ENCODE results near the gene MGAT2. TPM values are rescaled to one million over a fixed set of nuclear protein-coding genes. Genes with fewer than 3 reads are reported as not detected.
A peak's percentile ranks its signal among the peaks of the same experiment; 100 is the strongest.

MGAT2 gene
- polyA plus RNA-seq, 3 donors: 8.9 to 38.0 (median 36.3) TPM

DNA sequence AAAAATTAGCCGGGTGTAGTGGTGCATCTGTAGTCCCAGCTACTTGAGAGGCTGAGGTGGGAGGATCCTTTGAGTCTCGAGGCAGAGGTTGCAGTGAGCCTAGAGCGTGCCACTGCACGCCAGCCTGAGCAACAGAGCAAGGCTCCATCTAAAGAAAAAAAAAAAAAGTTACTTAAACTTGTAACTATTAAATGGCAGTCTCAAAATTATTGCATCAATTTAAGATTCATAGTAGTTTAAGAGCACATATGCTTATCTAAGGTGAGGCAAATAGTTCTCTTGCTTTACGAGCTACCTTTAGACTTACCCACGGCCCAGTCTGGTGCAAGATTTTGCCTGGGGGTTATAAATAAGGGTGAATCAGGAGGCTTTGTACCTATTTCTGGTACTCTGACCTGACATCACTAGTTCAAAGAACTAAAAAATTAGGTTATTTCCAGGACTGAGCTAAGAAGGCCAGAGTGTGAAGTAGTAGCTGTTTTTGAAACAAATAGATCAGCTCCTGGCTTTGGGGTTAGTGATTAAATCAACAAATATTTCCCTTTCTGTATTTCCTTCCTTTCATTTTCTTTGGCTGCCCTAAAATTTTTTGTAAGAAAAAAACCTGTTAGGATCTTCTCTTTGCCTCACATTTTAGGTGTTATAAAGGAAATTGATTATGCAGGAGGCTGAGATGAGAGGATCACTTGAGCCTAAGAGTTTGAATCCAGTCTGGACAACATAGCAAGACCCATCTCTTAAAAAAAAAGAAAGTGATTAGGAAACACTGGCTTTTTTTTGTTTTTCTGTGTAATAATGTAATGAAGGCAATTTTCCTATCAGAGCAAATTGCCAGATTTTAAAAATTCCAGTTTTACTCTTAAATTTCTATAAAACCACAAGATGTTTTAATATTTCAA lies 3.6 kb downstream of the MGAT2 start:
- intact Hi-C loops (cut with micrococcal nuclease): loop anchor here (5.0 kb wide), 2 partner anchors 37 to 143 kb away; partner anchors contain the start of genes RPS29 (in 2 of the 2) and KLHDC2 (in 1 of the 2)
- H3K9ac ChIP-seq (ENCODE audit: insufficient read depth, low read length, poor library complexity, severe bottlenecking): no peak overlapping the region
- Mint-ChIP-seq H3K4me3 (no peak overlapping the region), H3K27me3 (ENCODE audit: low read depth in 3 of 3) (peaks cover 0 to 2% (median 0%) of the 10 kb centered on the region in 3 donors), H3K27ac (peak overlapping the region in 2 of 7 donors; percentile 41 to 57), H3K36me3 (peaks cover 12 to 25% of the 10 kb centered on the region in 2 donors), H3K4me1 (peaks cover 40% of the 10 kb centered on the region), H3K9me3 (peaks cover 0 to 2% (median 0%) of the 10 kb centered on the region in 7 donors)
- H2AFZ ChIP-seq (ENCODE audit: insufficient read depth, low read depth, low read length, poor library complexity, severe bottlenecking): no peak overlapping the region
- peaks cover 70% of the 10 kb centered on the region for H3K79me2 ChIP-seq (ENCODE audit: insufficient read depth, low read length)
- H4K20me1 ChIP-seq (ENCODE audit: insufficient read depth, low read length): peaks cover 46% of the 10 kb centered on the region
- peaks cover 29 to 44% of the 10 kb centered on the region in 2 donors for H3K4me1 ChIP-seq (ENCODE audit: control insufficient read depth in 1 of 2, insufficient read depth in 2 of 2, low read length in 2 of 2)
- no peaks in the 10 kb centered on the region for H3K27me3 ChIP-seq (ENCODE audit: control insufficient read depth in 2 of 2, insufficient read depth in 2 of 2, low read length in 2 of 2)
- H3K4me2 ChIP-seq (replicated peaks; ENCODE audit: extremely low read depth, low read length, poor library complexity, severe bottlenecking): peak overlapping the region; percentile 18
- no peaks in the 10 kb centered on the region for H3K36me3 ChIP-seq (replicated peaks in 1 of 2; ENCODE audit: control insufficient read depth in 1 of 2, insufficient read depth in 2 of 2, low read length in 2 of 2)
- H3K9me3 ChIP-seq (replicated peaks in 1 of 2; ENCODE audit: control insufficient read depth in 1 of 2, insufficient read depth in 1 of 2, low read length in 2 of 2): no peaks in the 10 kb centered on the region
- no CpG with 5 or more reads among the region's 6 CpGs for WGBS (ENCODE audit: insufficient coverage)
- TF ChIP-seq CTCF (IDR thresholded peaks at IDR 0.05): no peak
- H3K4me3 ChIP-seq (replicated peaks in 1 of 3; ENCODE audit: low read depth in 2 of 3, low read length in 3 of 3): no peak overlapping the region
- DNase-seq: no peak
- H3K27ac ChIP-seq (ENCODE audit: low read depth in 1 of 2, low read length in 2 of 2): peak overlapping the region in 1 of 2 donors; percentile 55

DNA sequence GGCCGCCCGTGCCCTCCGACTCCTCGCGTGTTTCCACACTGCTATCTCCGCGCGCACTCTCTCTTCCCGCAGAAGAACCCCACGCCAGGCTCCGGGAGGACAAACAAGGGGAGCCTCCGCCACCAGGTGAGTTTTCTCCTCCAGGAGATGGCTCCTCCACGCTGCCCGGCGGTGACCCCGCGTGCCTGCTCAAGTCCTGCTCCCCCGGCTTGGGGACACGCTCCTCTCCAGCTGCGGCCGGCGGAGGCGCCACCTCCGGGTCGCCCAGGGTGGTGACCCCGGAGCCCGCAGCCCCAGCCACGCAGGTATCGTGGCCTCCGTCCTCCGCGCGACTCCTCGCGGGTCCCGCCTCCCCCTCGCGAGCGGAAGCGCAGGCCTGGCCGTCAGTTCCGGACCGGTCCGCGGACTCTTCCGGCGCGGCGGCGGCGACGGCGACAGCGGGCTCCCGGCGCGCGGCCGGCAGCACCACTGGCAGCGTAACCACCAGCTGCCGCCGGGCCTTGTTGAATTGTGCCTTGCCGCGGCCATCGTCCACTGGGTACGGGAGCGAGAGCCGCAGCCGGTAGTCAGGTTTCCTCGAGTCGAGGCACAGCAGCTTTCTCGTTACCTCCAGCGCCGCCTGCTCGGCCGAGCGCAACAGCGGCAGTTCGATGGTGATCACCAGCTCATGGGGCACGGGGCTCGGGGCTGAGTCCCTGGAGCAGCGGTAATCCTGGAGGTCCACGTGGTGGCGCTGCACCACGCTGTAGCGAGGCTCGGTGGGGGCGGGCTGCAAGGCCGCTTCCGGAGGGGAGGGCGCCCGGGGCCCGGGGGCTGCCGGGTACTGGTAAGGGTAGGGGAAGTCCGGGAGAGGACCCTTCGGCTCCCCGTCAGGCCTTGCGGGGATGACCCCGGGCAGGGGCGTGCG lies 13.3 kb downstream of the MGAT2 start:
- H3K27me3 ChIP-seq (ENCODE audit: control insufficient read depth in 2 of 2, insufficient read depth in 2 of 2, low read length in 2 of 2): no peaks in the 10 kb centered on the region
- H3K79me2 ChIP-seq (ENCODE audit: insufficient read depth, low read length): peaks cover 79% of the 10 kb centered on the region
- H3K4me2 ChIP-seq (replicated peaks; ENCODE audit: extremely low read depth, low read length, poor library complexity, severe bottlenecking): peak overlapping the region; percentile 98
- Mint-ChIP-seq H3K36me3 (peaks cover 13 to 19% of the 10 kb centered on the region in 2 donors), H3K27me3 (ENCODE audit: low read depth in 3 of 3) (peaks cover 0 to 6% (median 0%) of the 10 kb centered on the region in 3 donors), H3K27ac (peak overlapping the region; percentile 88 to 95 (median 93)), H3K9me3 (no peaks in the 10 kb centered on the region), H3K4me1 (peaks cover 51% of the 10 kb centered on the region), H3K4me3 (peak overlapping the region; percentile 98 to 99)
- no peaks in the 10 kb centered on the region for H3K9me3 ChIP-seq (replicated peaks in 1 of 2; ENCODE audit: control insufficient read depth in 1 of 2, insufficient read depth in 1 of 2, low read length in 2 of 2)
- H3K9ac ChIP-seq (ENCODE audit: insufficient read depth, low read length, poor library complexity, severe bottlenecking): peak overlapping the region; percentile 90
- peak; percentile 93 for TF ChIP-seq CTCF (IDR thresholded peaks at IDR 0.05)
- peak overlapping the region; percentile 100 for H2AFZ ChIP-seq (ENCODE audit: insufficient read depth, low read depth, low read length, poor library complexity, severe bottlenecking)
- peak; percentile 85 to 90 (median 87) for DNase-seq
- peaks cover 2 to 8% of the 10 kb centered on the region in 2 donors for H3K36me3 ChIP-seq (replicated peaks in 1 of 2; ENCODE audit: control insufficient read depth in 1 of 2, insufficient read depth in 2 of 2, low read length in 2 of 2)
- peak overlapping the region; percentile 91 to 95 for H3K27ac ChIP-seq (ENCODE audit: low read depth in 1 of 2, low read length in 2 of 2)
- H3K4me3 ChIP-seq (replicated peaks in 1 of 3; ENCODE audit: low read depth in 2 of 3, low read length in 3 of 3): peak overlapping the region; percentile 72 to 97 (median 92)
- whole genome bisulfite sequencing (ENCODE audit: insufficient coverage): under 1% methylated on average over 100 of the region's 101 CpGs
- intact Hi-C loops (cut with micrococcal nuclease): loop anchor here (2.0 to 10.0 kb wide), 3 partner anchors 37 to 131 kb away; partner anchors contain the start of genes KLHDC1 (in 1 of the 2), KLHDC2 (in 1 of the 2) and LRR1 (in 1 of the 2)
- peaks cover 24% of the 10 kb centered on the region for H4K20me1 ChIP-seq (ENCODE audit: insufficient read depth, low read length)
- peaks cover 27 to 42% of the 10 kb centered on the region in 2 donors for H3K4me1 ChIP-seq (ENCODE audit: control insufficient read depth in 1 of 2, insufficient read depth in 2 of 2, low read length in 2 of 2)
